Fibroblast of peridontal ligament (primary cell): Measurements from ENCODE around the gene RBPMS2.
A peak's percentile ranks its signal among the peaks of the same experiment; 100 is the strongest.

ENCODE experiments used
- DNase-seq: peaks from one replicate; pipeline ENCODE4 v3.0.0-alpha.2; 2010; ENCODE audit errors: extremely low read depth

RBPMS2 gene

DNA sequence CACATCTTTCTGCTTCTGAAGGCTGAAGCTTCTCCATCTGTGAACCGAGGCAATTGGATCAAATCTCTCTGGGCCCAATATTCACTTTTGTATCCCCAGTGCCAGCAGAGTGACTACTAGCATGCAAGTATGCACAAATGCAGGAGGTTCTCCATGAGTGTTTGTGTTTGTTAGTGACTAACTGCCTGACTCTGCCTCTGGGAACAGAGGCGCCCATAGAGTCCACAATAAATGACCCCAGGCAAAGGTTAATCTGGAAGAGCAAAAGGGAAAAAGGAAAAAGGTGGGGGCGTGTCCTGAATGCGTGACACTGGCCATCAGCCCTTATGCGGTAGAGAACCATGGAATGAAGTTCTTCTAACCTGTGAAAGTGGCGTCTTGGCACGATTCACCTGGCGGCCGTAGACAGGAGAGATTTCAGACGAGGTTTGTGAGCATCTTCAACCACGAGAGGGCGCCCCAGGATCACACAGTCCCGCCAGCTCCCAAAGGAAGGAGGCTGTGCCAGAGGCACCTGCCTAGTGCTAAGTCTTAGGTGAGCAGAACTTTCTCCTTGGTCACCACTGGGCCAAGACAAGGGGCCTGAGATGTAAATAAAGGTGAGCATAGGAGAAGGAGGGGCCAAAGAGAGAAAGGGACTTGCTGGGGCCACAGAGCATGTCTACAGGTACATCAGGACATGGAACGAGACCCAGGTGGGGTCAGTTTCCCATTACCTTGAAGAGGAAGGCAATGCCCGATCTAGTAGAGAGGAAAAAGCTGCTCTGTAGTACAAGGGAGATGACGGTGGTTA, 44.2 kb downstream of the RBPMS2 start:
- DNase-seq, result peak; percentile 66

DNA sequence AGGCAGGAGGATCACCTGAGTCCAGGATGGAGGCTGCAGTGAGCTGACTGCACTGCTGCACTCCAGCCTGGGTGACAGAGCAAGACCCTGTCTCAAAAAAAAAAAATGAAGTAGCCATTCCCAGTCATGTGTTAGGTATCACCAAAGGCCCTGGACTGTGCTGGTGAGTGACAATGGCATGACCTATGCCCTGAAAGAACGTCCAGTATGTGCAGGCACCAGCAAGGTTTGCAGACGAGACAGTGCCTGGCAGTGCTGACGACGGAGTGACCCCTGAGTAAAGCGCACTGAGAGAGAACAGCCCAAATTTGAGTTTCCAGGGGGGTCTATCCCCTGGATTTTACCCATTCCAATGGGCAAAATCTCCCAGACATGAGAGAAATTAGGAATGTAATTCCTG, 45.2 kb downstream of the RBPMS2 start:
- DNase-seq, result no peak

DNA sequence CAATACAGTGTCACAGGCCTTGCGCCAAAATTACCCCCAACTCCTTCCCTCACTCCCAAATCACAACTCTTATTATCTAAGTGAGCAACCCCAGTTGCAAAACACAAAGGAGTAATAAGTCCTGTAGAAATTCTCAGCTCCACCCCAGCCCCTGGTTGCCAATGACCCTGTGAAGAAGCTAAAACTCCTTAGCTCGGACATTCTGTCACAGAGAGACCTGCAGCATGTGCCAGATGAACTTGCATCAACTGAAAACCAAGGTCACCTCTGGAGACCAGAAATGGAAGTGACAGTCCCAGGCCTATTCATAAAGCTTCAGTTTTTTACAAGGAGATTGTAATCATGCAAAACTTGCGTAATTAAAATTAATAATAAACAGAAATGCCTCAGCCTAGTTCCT, 55.2 kb downstream of the RBPMS2 start:
- no peak for DNase-seq

DNA sequence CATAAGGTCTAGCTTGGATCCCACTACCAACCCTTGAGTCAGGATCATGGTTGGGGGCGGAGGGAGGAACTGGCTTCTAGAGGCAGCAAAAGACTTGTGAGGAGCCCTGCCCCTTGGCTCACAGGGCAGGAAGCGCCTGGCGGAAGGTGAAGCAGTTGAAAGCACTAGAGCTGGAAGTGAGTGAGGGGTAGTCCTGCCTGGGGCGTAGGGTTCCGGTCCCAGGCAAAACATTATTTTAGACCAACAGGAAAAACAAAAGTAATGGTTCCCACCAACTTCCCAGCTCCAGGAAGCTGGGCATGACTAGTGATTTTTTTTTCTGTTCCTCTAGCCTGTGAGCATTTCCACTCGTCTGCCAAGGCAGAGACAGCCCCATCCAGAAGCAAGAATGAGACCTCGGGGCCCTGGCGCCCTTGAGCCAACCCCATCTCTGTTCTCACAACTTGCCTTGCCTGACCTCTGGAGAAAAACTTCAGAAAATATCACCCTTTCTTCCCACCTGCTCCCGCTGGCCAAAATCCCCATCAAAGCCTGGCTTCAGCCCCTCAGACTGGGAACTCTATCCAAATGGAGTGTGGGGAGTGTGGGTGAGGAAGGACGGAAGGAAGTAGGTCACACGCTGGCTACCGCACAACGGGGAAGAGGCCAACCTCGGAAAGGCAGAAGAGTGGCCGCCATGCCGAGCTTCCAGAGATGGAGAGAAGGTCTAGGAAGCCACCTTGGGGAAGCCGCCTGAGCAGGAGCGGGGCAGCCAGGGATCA, 57.5 kb downstream of the RBPMS2 start:
- DNase-seq, result no peak

DNA sequence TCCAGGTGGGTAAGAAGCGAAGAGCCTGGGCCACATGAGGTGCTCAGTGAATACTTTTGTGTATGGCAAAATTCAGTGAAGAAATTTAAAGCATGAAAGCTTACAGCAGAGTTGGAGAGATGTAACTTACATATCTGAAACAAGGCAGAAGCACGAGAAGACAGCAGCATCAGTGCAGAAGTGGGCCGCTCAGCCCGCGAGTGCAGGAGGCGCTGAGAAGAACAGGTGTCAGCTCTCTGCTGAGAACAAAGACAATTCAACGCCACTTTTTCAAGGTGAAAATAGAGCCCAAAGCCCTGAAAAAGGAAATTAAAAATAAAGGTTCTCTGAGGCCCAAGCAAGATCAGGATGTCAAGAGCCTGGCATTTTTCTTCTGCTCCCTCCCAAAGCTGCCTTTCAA, 58.3 kb downstream of the RBPMS2 start:
- DNase-seq, result no peak

DNA sequence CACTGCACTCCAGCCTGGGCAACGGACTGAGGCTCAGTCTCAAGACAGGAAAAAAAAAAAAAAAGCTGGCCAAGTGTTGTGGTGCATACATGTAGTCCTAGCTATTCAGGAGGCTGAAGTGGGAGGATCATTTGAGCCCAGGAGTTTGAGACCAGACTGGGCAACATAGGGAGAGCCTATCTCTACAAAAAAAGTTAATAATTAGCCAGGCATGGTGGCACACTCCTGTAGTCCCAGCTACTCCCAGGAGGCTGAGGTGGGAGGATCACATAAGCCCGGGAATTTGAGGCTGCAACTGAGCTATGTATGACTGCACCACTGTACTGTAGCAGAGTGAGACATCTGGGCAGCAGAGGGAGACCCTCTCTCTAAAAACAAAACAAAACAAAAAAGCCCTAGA, 58.9 kb downstream of the RBPMS2 start:
- no peak for DNase-seq

DNA sequence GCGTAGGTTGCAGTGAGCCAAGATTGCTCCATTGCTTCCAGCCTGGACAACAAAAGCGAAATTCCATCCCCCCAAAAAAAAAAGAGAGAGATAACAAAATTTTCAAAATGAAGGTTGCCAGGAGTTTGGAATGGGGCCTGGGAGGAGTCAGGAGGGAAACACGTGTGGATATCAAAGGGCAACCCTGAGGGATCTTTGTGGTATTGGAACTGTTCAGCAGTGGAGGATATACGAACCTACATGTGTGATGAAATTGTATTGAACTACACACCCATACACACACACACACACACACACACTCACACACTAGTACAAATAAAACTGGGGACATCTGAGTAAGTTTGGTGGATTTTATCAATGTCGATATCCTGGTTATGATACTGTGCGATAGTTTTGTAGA, 61.8 kb downstream of the RBPMS2 start:
- no peak for DNase-seq

DNA sequence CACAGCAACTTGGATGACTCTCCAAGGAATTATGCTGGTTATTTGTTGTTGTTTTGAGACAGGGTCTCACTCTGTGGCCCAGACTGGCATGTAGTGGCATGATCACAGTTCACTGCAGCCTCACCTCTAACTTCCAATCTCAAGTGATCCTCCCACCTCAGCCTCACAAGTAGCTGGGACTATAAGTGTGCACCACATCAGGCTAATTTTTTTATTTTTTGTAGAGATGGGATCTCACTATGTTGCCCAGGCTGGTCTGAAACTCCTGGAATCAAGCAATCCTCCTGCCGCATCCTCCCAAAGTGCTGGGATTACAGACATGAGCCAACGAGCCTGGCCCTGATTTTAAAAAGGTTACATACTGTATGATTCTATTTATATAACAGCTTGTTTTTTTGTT, 63.0 kb downstream of the RBPMS2 start:
- DNase-seq, result no peak

DNA sequence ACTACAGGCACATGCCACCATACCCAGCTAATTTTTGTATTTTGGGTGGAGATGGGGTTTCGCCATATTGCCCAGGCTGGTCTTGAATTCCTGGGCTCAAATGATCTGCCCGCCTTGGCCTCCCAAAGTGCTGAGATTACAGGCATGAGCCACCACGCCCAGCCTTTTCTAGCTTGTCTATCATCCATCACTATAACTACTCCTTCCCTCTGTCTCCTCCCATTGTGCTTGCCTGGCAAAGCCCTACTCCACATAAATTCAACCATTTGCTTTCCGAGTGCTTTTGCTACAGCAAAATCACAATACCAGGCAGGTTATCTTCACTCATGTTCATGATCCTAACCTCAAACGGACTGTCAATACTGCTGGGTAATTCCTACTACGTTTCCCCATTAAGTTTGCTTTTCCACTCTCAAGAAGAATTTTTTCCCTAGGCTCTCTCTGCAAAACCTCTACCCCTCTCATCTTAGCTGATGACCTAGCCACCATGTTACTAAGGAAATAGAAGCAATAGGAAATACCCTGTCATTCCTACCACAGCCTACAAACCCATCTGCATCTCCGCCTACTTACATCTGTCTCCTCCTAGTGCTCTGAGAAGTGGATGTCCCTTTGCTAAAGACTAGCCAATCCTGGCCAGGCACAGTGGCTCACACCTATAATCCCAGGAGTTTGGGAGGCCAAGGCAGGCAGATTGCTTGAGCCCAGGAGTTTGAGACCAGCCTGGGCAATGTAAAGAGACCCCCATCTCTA, 64.5 kb downstream of the RBPMS2 start:
- DNase-seq, result no peak

DNA sequence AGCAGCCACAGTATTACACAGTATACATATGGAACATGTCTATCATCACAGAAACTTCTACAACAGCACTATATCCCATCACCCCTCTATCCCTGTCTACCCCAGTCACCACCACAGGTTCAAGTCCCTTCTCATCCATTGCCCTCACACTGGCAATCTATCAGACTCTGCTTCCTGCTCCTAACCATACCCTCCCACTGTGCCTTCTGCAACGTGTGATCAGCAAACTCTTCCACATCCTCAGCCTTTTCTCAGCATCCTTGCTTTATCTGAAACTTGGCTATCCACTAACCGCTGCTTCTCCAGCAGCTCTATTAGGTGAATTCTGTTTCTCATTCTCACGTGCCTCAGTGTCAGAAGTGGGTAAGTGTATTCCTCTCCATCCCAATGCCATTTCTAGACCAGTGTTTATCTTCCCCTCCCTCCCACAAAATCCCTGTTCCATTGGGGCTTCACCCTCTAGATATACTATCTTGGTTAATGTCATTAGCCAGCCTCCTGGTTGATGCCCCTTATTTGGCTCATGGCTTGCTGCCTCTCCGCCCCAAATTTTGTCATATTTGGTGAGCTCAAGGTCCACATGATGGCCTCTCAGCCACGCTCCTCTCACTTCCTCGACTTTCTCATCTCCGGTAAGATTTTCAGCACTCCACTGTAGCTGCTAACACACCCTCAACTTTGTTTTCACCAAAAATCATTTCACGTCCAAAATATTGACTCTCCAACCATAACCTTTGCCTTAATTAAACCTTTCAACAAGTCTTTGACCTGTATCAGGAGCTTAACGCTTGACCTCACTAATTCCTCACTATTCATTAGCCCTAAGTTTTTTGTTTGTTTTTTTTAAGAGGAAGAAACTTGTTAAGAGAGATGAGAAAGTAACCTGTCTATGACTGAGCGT, 69.1 kb downstream of the RBPMS2 start:
- DNase-seq, result no peak

DNA sequence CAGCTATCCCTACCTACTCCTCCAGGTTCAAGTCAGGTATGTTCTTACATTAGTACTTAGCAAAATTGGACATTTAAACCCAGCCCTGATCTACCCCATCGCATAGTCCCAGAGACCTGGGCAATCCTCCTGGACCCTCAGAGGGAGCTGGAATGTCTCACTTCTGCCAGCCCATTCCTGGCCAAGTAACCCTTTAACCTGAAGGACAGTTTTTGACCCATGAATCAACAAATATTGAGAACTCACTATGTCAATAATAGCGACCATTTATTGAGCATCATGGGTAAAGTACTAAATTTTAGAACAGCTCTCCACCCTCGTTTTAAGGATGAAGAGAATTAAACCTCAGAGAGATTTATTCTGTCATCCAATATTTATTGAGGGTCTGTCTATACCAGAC, 70.4 kb downstream of the RBPMS2 start:
- no peak for DNase-seq

DNA sequence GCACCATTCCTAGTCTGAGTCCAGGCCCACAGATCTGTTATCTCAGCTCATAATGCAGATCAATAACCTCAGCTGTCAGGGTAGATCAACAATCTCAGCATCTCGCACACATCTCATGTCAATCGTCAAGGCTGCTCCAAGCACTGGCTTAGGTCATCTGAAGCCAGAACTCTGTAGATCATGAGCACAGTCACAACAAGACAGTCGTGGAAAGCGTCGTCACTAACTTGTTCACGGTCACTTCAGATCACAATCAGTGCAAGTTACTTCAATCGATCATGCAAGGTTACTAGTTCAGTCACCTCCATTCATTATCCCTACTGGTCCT, 71.8 kb downstream of the RBPMS2 start:
- DNase-seq, result no peak

DNA sequence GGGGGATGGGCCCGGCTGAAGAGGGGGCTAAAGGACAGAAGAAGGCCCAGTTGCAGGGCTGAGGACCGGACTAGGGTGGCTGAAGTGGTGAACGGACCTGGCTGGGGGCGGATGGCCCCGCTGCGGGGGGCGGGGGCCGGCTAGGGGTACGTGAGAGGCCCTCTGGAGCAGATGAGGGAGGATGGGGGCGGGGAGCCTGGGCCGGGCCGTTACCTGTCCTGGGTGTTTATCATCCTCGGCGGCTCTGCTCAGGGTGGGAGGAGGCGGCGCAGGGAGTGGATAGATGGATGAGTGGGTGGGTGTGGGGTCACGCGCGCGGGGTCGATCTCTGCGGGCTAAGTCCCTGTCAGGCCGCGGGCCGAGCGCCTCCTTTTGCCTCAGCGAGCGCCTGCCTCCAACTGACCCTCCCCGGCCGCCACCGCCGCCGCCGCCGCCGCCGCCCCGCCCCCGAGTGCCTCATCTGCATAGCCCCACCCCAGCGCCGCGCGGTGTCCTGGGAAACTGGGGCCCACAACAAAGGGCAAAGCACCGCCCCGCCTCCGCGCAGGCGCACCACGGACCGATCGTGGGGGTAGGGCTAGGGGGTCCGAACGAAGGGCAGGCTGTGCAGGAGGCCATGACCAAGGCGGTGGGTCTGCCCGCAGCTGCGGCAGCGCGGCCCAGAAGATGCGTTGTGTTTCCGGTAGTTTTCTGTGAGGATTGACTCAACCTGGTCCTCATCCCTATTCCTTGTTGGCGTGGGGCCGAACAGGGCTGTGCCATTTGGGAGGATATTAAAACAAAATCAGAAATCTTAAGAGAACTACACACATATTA, 72.4 kb downstream of the RBPMS2 start:
- DNase-seq, result peak; percentile 85

DNA sequence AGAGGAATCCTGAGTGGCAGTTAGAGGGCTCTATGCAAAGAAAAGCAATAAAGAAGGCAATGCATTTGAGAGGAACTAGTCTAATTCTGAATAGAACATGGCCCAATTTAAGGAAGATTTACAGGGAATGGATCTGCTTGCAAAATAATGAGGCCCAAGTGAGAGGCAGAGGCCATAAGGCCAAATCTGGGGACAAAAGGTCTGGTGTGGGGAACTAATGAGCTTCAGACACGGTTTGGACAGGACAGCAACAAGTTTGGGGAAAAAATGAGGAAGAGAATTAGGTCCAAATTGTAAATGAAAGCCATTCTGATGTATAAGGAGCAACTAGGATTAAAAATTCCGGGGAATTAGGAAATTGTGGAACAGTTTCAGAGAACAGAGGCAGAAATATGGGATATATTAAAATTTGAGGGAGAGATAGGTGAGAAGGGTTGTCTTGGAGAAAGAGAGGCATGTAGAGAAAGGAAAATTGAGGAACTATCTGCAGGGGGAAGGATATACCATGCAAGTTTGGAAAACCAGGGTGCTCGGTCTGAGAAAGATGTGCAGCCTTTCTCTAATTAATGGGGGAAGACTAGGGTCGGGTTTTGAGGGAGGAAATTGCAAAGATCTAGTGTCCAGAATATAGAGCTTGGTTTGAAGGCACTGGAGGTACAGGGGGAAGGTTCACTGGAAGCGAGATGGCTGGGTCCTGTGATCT, 73.8 kb downstream of the RBPMS2 start:
- no peak for DNase-seq

DNA sequence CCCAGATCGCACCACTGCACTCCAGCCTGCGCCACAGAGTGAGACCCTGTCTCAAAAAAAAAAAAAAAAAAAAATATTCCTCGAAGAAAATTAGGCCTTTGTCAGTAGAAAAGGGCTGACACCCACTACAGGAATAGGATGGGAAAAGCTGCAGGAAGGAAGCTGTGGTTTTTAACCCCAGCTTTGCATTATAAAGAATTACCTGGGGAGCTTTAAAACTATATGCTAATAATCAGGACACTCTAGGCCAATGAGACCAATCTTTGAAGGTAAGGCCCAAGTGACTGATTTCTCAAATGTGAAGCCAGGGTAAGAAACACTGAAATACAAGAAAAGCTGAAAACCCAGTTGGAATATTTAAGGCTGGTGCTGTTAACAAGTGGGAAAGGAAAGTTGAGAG, 74.3 kb downstream of the RBPMS2 start:
- no peak for DNase-seq

DNA sequence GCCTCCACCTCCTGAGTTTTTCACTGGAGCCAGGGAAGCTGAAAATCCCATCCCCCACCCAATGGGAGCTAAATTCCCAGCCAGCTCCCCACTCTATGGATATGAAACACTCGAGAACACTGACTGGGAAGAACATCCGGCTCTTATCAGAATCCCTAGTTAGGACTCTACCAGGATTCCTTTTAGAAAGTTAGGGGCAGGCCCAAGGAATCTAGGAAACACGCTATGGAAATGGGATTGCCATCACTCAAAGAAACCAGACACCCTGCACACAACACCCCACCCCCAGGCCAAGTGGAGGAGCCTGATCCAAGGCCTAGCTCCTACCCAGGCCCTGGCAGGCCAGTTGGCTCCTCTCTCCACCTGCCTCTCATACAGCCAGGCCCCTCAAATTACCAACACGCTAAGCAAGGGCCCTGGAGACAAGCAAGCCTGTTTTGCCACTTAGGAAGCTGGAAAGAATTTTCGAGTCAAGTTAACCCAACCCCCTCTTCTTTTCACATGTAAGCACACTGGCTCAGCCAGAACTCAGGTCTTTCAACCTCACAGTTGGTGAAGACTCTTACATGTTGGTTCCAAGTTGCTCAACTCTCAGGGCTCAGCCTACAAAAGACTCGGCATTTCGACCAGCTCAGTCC, 75.5 kb downstream of the RBPMS2 start:
- peak; percentile 43 for DNase-seq

DNA sequence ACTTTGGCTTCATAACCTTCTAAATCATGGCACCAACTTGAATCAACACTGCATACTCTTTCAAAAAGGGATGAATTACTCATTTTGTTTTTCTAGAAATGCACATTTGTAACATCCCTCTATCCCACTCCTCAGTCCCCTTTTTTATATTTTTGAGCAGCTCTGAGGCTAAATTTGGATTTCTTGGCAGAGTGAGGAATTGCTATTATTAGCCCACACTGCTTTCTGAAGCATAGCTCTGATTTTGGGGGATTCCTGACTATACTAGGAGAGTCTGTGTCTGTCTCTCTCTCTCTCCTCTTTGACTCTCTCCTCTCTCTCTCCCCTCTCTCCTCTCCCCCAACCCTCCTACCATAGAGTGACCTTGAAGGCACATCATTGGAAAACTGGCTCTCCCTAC, 76.6 kb downstream of the RBPMS2 start:
- DNase-seq, result no peak

DNA sequence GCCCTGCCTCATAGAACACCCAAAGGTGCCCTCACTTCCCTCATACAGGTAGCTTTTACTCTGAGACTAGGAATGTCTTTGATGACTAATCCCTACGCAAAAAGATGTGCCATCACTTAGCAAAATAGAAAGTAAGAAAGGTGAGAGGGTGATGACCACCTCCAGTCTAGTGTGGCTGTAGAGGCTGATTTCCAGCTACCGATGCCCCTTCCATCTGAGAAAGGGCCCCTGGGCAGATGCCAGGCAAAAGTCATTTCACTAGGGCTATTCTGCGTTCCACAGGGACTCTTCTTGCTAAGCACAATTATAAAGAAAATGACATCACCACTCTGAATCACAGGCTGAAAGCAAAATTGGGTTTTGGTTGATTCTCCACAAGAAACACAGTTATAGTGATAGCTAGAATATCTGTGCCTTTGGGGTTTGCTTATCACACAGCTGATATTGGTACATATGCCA, 77.4 kb downstream of the RBPMS2 start:
- DNase-seq, result peak; percentile 54

DNA sequence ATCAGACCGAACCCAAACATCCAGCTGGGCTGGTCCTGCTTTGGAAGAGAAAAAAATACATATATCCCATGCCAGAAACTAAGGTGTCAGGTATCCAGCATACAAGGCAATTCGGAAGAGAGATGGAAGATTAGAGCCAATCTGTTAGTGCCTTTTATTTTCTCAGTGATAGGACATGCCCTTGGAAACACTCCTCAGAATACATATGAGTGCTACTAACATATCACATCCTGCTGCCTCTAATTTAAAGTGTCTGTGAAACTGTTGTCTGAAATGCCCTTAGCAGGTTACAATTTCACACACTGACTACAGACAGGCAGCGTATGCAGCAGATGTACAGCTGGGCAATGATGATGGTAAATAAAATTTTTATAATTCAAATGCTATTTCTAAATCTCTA, 78.9 kb downstream of the RBPMS2 start:
- DNase-seq, result no peak

DNA sequence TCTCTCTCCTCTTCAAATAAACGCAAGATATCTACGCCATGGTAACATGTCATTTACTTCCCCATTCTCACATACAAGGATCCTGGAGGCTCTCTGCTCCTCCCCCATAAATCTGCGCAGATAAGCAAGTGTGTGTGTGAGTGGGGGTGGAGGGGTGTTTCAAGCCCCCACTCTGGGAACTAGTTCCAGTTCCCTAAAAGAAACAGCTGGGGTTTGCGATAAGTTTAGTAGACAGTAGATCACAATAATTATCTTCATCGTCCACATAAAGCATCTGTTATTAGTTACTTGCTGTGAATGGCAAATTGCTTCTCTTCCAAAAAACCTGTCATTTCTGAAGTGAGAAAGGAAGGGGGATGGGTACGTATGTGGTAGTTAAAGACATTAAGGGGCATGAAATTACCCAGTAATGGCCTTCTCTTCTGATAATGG, 79.8 kb downstream of the RBPMS2 start:
- DNase-seq, result no peak
